HepG2 (cell line): ENCODE data around the gene TRIM9.

ENCODE experiments used
- DMAP1 ChIP-seq: IDR thresholded peaks from 2 replicates; pipeline ENCODE4 v1.6.1; 2016
- MTA3 ChIP-seq: sonication (generic); formaldehyde crosslinking; IDR thresholded peaks from 2 replicates; pipeline ENCODE4 v1.4.0; 2020; ENCODE audit warnings: missing genetic modification reagents
- U2AF1 ChIP-seq: fragments of 200-400 bp; formaldehyde crosslinking; optimal IDR thresholded peaks from 2 replicates; pipeline ENCODE3; 2017; ENCODE audit warnings: mild to moderate bottlenecking, low read depth, low read length
- ZNF569 ChIP-seq: sonication (generic); formaldehyde crosslinking; IDR thresholded peaks from 2 replicates; pipeline ENCODE4 v1.5.0; 2020; ENCODE audit warnings: mild to moderate bottlenecking, missing genetic modification reagents, moderate library complexity, borderline replicate concordance
- ZNF703 ChIP-seq: sonication (generic); formaldehyde crosslinking; IDR thresholded peaks from 2 replicates; pipeline ENCODE4 v1.5.1; 2020; ENCODE audit warnings: missing genetic modification reagents, mild to moderate bottlenecking, moderate library complexity, borderline replicate concordance
- TF ChIP-seq, protein P1 (sequence below): sonication (generic); formaldehyde crosslinking; IDR thresholded peaks from 2 replicates; pipeline ENCODE4 v1.5.0; 2020; ENCODE audit warnings: mild to moderate bottlenecking, missing genetic modification reagents, moderate library complexity
- TF ChIP-seq, protein P2 (sequence below): sonication (generic); formaldehyde crosslinking; IDR thresholded peaks from 2 replicates; pipeline ENCODE4 v1.4.0; 2020; ENCODE audit warnings: missing genetic modification reagents

DNA sequence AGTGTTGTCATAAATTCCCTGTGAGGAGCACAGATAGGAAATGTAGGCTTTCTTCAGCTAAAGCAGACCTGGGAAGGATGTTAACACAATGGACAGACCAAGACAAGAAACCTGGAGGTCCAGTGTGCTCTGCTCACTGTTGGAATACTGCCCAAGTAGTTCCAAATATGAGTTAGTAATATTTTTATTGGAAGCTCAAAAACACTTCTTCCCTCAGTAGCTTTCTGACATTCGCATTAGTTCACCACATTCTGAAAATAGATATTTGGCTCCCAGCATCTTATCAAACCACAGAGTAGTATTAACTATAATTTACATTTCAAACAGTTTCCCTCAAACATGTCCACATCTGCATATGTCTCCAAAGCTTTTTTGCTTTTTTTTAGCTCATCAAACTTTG, 75.8 kb downstream of the TRIM9 start:
- TF ChIP-seq, protein P1, sequence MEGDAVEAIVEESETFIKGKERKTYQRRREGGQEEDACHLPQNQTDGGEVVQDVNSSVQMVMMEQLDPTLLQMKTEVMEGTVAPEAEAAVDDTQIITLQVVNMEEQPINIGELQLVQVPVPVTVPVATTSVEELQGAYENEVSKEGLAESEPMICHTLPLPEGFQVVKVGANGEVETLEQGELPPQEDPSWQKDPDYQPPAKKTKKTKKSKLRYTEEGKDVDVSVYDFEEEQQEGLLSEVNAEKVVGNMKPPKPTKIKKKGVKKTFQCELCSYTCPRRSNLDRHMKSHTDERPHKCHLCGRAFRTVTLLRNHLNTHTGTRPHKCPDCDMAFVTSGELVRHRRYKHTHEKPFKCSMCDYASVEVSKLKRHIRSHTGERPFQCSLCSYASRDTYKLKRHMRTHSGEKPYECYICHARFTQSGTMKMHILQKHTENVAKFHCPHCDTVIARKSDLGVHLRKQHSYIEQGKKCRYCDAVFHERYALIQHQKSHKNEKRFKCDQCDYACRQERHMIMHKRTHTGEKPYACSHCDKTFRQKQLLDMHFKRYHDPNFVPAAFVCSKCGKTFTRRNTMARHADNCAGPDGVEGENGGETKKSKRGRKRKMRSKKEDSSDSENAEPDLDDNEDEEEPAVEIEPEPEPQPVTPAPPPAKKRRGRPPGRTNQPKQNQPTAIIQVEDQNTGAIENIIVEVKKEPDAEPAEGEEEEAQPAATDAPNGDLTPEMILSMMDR (CRISPR knock-in tag), result no peak
- TF ChIP-seq ZNF569, result no peak
- no peak for TF ChIP-seq U2AF1
- TF ChIP-seq, protein P2, sequence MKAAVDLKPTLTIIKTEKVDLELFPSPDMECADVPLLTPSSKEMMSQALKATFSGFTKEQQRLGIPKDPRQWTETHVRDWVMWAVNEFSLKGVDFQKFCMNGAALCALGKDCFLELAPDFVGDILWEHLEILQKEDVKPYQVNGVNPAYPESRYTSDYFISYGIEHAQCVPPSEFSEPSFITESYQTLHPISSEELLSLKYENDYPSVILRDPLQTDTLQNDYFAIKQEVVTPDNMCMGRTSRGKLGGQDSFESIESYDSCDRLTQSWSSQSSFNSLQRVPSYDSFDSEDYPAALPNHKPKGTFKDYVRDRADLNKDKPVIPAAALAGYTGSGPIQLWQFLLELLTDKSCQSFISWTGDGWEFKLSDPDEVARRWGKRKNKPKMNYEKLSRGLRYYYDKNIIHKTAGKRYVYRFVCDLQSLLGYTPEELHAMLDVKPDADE (CRISPR knock-in tag), result no peak
- no peak for TF ChIP-seq ZNF703 (CRISPR knock-in tag)
- TF ChIP-seq DMAP1 (CRISPR knock-in tag), result no peak
- no peak for TF ChIP-seq MTA3 (CRISPR knock-in tag)
